Measurements from ENCODE around the gene IHH.

IHH gene

GRCh38 chr2:219020604-219021365 is 39.9 kb downstream of the IHH start:
- DNase-seq (ENCODE audit: low spot score): no peak

DNA sequence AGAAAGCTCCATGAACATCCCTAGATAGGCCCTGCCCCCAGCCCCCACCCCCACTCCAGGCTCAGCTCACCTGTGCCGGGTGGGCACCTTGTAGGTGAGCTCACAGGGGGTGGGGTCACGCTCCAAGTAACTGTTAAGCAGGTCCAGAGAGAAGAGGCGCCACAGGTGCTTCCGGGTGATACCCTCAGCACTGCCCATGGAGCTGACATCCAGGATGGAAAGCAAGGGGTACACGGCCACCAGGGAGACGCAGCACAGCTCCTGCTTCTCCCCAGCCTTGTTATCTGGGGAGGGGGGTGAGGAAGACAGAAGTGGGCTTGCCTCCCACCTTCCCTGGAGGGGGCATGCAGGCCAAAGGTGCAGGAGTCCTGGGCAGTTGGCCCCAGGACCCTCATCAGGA is 41.3 kb downstream of the IHH start:
- DNase-seq (ENCODE audit: low spot score): no peak

DNA sequence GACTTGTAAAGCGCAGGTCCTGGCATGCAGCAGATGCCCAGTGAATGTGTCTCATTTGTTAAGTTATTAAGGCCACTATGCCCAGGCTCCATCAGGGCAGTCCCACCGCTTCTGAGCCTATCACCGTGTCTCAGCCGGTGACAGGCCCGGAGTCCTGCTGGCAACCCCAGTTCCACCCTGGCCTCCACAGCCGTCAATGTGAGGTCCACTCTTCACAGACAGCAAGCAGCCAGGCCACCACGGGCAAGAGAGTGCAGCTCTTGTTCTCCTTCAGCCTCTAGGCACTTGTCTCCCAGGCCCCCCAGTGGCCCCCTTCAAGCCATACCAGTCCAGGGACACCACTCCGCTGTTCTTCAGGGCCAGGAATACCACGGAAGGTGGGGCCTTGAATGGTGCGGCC is 42.0 kb downstream of the IHH start:
- DNase-seq (ENCODE audit: low spot score): no peak

DNA sequence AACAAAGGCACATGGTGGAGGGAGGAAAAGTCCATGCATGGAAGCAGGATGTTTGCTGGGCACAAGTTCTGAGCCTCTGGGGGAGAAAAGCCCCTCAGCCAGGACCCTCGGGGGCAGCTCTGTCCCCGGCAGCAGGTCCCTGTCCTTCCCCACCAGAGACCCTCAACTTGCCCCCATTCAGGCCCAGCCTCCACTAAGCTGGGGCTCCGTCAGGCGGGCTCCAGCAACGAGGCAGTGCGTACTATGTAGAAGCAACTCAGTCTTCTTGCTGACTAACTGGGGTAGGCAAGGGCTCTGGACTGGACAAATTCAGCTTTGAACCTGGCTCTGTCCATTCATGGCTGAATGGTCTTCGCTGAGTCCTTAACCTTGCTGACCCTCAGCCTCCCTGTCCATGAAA is 42.4 kb downstream of the IHH start:
- DNase-seq (ENCODE audit: low spot score): no peak

- DNase-seq (ENCODE audit: low spot score): peak; percentile 31
Measured at GRCh38 chr2:219017201-219017931, 43.4 kb downstream of the IHH start.

DNA sequence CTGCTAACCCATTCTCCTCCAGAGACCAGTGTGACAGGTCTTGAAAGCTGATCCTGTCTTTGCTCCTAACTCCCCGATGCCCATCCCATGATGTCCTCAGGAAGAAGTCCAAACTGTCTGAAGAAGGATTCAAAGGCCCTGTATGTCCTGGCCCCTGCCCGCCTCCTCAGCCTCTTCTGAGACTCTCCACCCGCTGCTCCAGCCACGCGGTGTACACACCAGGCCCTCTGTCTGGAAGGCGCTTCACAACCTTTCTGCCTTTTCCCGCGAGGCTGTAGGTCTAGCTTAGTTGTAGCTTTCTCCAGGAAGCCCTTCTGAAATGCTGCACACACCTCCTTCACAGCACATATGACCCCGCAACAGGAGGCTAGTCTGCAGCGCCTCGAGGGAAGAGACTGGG is 44.0 kb downstream of the IHH start:
- no peak for DNase-seq (ENCODE audit: low spot score)

- no peak for DNase-seq (ENCODE audit: low spot score)
Measured at GRCh38 chr2:219010873-219011272, 49.8 kb downstream of the IHH start.

DNA sequence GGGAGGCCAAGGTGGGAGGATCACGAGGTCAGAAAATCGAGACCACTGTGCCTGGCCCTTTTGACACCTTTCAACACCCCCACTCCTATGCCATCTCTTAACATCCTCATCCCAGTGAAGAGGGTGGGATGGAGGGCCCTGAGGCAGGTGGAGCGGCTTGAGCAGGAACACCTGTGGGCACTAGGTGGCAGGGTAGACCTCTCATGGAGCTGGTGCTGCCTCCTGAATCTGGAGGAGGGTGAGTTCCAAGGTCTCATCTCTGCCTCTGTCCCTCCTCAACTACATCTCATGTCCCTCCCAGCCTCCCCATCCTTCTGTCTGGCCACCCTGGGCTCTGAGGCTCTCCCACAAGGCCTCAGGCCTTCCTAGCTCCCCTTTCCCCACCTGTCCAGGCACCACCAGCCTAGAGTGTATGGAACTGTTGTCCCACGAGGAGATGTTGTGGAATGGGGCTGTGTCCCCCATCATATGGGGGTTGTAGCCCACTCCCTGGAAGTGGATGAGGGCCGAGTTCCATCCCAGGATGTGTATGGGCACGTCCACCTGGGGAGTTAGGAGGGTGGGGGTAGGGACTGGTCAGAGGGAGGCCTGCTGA is 50.5 kb downstream of the IHH start:
- DNase-seq (ENCODE audit: low spot score): peak; percentile 28

GRCh38 chr2:219009294-219009693 is 51.4 kb downstream of the IHH start:
- DNase-seq (ENCODE audit: low spot score): no peak
